Right ventricle myocardium superior (tissue), 1 donor: ENCODE measurements around the gene DACT1. TPM values are rescaled to one million over a fixed set of nuclear protein-coding genes. Genes with fewer than 3 reads are reported as not detected.

Experiments used
- ATAC-seq: fragments of 200-7000 bp; cut with Tn5 transposase; one replicate; pipeline ENCODE4 v1.9.1; 2020; ENCODE audit warnings: mild to moderate bottlenecking; ENCODE audit not compliant: poor library complexity
- DNase-seq: peaks from one replicate; pipeline ENCODE4 v3.0.0-alpha.2; 2020
- intact Hi-C: fragments of 100-400 bp; cut with DNase I; formaldehyde crosslinking; loops from one replicate; pipeline ENCODE4 v1.11.2; 2022
- total RNA-seq: library from RNA; stranded (reverse); fragmentation: NEBNext Ultra II Directional; extraction: Animal tissue kit (Norgen Biotek cat#: 25700); gene quantifications from one replicate; pipeline ENCODE4 v1.2.1, GENCODE V29; 2021
- donor health status: DM: no; HTN: yes; CAD: no; lungs with severe emphysema.

DACT1 gene
- total RNA-seq, 1 donor from 2014 or later, result 2.4 TPM

- ATAC-seq (no peak), DNase-seq (no peak)
- intact Hi-C loops, result no loop called here
Observed at GRCh38 chr14:58662759-58663158, 25.0 kb downstream of the DACT1 start.

DNA sequence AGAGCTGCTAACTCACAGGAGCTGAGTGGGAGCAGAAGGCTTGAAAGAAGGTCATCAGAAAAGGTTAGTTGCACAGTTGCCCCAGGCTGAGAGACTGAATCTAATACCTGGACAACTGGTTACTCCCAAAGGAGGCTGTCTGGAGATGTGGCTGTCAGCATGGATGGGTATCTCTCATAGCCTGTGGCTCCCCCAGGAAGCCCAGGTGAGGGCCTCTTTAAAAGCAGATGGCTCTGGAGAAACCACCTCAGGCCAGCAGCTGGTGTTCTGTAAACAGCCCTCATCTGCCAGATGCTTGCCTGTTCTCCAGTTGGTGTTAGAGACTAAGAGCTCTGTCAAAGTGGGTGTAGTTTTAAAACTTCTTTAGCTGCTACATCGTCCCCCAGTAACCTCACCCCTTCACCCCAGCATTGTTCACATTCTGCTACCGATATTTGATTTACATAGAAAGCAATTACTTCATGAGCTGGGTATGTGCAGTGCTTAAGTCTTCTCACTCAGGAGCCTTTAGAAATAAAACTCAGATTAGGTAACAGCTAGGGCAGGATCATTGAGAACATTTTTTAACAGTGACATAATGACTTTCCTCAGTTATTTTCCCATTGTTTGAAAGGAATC is 25.8 kb downstream of the DACT1 start:
- DNase-seq (no peak), ATAC-seq (peak; percentile 11)
- intact Hi-C loops, result no loop called here

- DNase-seq (no peak), ATAC-seq (no peak)
- intact Hi-C loops, result no loop called here
Observed at GRCh38 chr14:58665773-58666500, 28.2 kb downstream of the DACT1 start.

DNA sequence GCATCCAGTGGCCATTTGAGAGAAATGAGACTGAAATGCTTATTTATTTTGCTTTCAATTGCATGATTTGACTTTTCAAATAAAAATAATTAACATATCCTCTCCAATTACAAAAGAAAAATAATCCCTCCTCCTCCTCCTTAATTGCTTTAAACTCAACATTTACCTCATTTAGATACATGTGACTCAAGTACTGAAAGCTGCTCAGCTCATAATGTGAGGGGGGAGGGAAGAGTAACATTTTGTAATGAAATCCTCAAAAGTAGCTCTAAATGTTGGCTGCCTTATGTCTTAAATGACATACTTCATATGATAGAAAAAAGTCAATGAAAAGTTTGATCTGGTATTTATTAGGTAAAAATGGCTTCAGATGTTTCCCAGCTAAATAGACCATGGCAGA is 29.0 kb downstream of the DACT1 start:
- intact Hi-C loops, result no loop called here
- DNase-seq (no peak), ATAC-seq (no peak)

- no peak for ATAC-seq
- DNase-seq, result no peak
- intact Hi-C loops, result no loop called here
Observed at GRCh38 chr14:58667900-58668299, 30.1 kb downstream of the DACT1 start.

DNA sequence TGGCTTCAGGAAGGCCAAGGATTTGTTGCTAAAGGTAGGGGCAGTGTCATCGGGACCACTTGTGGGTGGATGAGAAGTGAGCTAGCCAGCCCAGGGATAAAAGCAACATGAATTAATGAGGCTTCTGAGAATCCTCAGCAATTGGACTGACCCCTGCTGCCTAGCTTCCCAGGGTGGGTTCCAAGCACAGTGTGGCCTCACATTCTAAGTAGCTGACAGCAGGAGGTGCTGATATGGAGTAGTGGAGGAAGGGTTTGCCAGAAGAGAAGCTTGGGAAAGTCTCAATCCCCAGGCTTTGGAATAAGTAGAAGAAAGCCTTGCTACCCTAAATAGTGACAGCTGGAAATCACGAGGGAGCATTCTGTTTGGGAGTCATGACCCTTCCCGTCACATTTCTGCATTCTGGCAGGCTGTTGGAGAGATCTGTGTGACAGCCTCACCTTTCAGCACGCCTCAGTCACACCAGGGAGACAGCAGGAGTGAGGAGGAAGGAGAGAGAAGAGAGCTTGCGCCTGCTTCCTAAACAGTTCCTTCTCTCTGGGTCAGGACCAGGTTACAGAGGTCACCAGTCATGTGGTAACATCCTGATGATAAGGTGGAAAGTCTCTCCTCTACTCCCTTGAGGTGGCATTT is 31.2 kb downstream of the DACT1 start:
- DNase-seq (no peak), ATAC-seq (peak; percentile 68)
- intact Hi-C loops, result no loop called here

DNA sequence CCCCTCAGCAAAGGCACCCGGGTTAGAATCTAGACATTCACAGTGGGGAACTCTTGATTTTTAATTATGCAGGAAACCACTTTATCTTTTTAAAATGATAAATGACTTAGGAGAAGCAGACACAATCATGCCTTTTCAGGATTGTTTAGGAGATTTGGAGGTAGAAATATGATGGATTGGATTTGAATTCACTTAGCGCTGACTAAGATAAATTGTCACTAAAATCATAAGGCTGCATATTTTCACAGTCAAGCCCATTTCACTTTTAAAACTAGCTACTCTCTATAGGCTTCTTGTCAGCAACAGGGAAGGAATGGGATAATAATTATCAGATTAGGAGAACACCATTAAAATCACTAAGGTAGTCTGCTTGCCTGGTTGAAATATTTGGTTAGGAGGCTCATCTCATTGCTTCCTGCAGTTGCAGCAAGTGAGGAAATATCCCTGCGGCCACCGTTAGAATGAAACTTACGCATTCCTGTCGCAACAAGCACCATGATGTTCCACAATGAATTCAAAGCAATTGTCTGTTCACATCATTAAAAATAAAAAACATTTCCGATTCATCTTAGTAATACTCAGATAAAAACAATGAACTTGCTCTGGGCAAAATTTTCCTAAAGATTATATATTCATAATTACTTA is 31.9 kb downstream of the DACT1 start:
- intact Hi-C loops, result no loop called here
- no peak for DNase-seq
- no peak for ATAC-seq

GRCh38 chr14:58671024-58671423 is 33.3 kb downstream of the DACT1 start:
- DNase-seq, result no peak
- ATAC-seq, result no peak
- intact Hi-C loops, result no loop called here

GRCh38 chr14:58671436-58671835 is 33.7 kb downstream of the DACT1 start:
- ATAC-seq (no peak), DNase-seq (no peak)
- intact Hi-C loops, result no loop called here

- no peak for ATAC-seq
- no peak for DNase-seq
- intact Hi-C loops, result no loop called here
Observed at GRCh38 chr14:58673722-58674121, 36.0 kb downstream of the DACT1 start.

DNA sequence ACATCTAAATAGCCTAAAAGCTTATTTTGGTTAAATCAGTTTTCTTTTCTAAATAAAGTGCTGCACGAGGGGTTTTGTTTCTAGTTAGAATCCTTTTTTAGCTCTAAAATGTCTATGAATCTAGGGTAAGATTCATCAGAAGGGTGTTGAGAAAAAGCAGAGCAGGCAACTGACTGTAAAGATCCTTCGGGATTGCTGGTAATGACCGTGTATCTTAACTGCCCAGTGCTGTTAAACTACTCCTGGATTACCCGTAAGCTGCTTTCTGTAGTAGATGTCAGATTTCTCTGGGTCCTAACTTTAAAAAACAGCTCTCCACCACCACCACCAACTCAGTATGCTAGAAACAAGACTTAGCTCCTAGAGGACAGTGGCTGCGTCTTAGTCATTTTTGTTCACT is 39.2 kb downstream of the DACT1 start:
- no peak for DNase-seq
- no peak for ATAC-seq
- intact Hi-C loops, result no loop called here

GRCh38 chr14:58677517-58677916 is 39.8 kb downstream of the DACT1 start:
- ATAC-seq, result no peak
- DNase-seq, result no peak
- intact Hi-C loops, result no loop called here

DNA sequence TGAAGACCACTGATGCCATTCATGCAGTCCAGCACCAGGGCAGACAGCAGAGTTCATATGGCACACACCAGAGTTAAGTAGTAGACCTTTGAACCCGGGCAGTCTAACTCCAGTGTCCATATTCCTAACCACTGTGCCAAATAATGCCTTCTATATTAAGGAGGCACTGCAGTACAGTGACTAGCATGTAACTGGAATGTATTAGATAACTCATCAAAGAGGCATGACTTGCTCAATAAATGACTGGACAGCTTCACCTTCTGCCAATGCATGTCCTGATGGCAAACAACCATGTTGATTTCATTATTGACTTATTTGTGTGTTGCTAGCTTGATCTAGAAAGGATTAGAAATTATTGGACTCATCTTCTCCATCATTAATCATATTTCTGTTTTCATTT is 40.2 kb downstream of the DACT1 start:
- ATAC-seq (no peak), DNase-seq (no peak)
- intact Hi-C loops, result no loop called here

DNA sequence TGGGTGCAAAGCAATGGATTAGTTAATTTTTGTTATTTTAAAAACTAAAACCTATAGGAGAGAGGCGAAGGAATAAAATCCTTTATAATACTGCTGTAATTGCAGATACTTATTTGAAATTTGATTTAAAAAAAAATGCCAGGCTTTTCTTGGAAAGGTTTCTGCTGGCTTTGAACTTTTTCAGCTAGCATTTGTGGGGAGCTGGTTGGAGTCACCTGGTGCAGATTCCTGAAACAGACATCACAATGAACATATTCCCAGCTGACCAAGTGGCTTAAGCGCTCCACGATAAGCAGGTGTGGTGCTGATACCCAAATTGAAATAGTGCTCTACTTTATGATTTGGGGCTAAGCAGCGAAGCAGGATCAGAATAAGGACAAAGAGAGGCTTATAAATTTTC is 42.9 kb downstream of the DACT1 start:
- intact Hi-C loops, result no loop called here
- DNase-seq, result no peak

GRCh38 chr14:58687232-58687795 is 49.6 kb downstream of the DACT1 start:
- DNase-seq (no peak), ATAC-seq (no peak)
- intact Hi-C loops, result no loop called here

More for the DNA sequence above, 42.9 kb downstream of the DACT1 start:
- no peak for ATAC-seq

- no peak for ATAC-seq
- intact Hi-C loops, result no loop called here
- no peak for DNase-seq
Observed at GRCh38 chr14:58690801-58691516, 53.2 kb downstream of the DACT1 start.

GRCh38 chr14:58693048-58693447 is 55.3 kb downstream of the DACT1 start:
- DNase-seq (no peak), ATAC-seq (no peak)
- intact Hi-C loops, result no loop called here

DNA sequence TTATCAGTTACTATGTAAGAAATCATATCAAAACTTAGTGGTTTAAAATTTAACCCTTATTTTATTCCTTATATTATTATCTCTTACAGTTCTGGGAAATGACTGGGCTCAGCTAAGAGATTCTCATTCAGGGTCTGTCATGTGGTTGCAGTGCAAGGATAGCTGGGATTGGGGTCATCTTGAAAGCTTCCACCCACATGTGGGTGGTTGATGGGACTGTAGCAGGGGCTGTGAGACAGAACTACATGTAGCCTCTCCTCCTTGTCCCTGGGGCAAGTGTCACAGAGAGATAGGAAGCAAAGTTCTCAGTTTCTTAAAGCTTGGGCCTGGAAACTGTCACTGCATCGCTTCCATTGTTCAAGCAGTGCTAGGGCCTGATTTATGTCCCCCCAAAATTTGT is 57.8 kb downstream of the DACT1 start:
- intact Hi-C loops, result no loop called here
- ATAC-seq (no peak), DNase-seq (no peak)
